ENCODE results near the gene OR4D1.

OR4D1 gene

GRCh38 chr17:58156839-58157803 is 8.9 kb downstream of the OR4D1 start:
- peak; percentile 73 for DNase-seq

GRCh38 chr17:58158181-58158580 is 10.0 kb downstream of the OR4D1 start:
- no peak for DNase-seq

GRCh38 chr17:58161566-58161965 is 13.4 kb downstream of the OR4D1 start:
- no peak for DNase-seq

- DNase-seq = no peak
Observed at GRCh38 chr17:58165981-58166380, 17.8 kb downstream of the OR4D1 start.

GRCh38 chr17:58166682-58167081 is 18.5 kb downstream of the OR4D1 start, which contains the start of gene OR4D2:
TSS of gene OR4D2 (plus strand) at chr17:58166982. CDS start at chr17:58169656, 2,674 bp downstream.
- no peak for DNase-seq

GRCh38 chr17:58170622-58171021 is 22.4 kb downstream of the OR4D1 start:
- no peak for DNase-seq

- no peak for DNase-seq
Observed at GRCh38 chr17:58172369-58173071, 24.3 kb downstream of the OR4D1 start.

GRCh38 chr17:58174871-58175270 is 26.7 kb downstream of the OR4D1 start:
- DNase-seq = no peak

GRCh38 chr17:58176200-58176599 is 28.0 kb downstream of the OR4D1 start:
- no peak for DNase-seq

- DNase-seq = no peak
Observed at GRCh38 chr17:58181796-58182195, 33.6 kb downstream of the OR4D1 start.

GRCh38 chr17:58183514-58183913 is 35.3 kb downstream of the OR4D1 start:
- no peak for DNase-seq

GRCh38 chr17:58184308-58184985 is 36.3 kb downstream of the OR4D1 start:
- no peak for DNase-seq

GRCh38 chr17:58184986-58185761 is 37.0 kb downstream of the OR4D1 start:
- no peak for DNase-seq

- DNase-seq = no peak
Observed at GRCh38 chr17:58186591-58186990, 38.4 kb downstream of the OR4D1 start.

GRCh38 chr17:58187063-58187462 is 38.9 kb downstream of the OR4D1 start:
- no peak for DNase-seq

- DNase-seq = no peak
Observed at GRCh38 chr17:58187675-58188074, 39.5 kb downstream of the OR4D1 start.

GRCh38 chr17:58189436-58190146 is 41.4 kb downstream of the OR4D1 start:
- DNase-seq = no peak

- no peak for DNase-seq
Observed at GRCh38 chr17:58191241-58191896, 43.2 kb downstream of the OR4D1 start.

- DNase-seq = no peak
Observed at GRCh38 chr17:58192612-58193011, 44.4 kb downstream of the OR4D1 start, which contains the start of gene EPX. TSS of gene EPX (plus strand) at chr17:58192726. CDS start at chr17:58192847, 121 bp downstream.

- no peak for DNase-seq
Observed at GRCh38 chr17:58193641-58194255, 45.6 kb downstream of the OR4D1 start.
